Hair follicular keratinocyte (primary cell): ENCODE measurements around the gene CCAR1. TPM values are rescaled to one million over a fixed set of nuclear protein-coding genes. Genes with fewer than 3 reads are reported as not detected.

Source experiments
- total RNA-seq: library from RNA; depleted of rRNA; stranded (reverse); fragments of >200 nt; gene quantifications from 2 replicates; pipeline ENCODE4 v1.2.3, GENCODE V29; 2015

The CCAR1 gene
- total RNA-seq, result 25.0 and 29.0 TPM in 2 replicates

DNA sequence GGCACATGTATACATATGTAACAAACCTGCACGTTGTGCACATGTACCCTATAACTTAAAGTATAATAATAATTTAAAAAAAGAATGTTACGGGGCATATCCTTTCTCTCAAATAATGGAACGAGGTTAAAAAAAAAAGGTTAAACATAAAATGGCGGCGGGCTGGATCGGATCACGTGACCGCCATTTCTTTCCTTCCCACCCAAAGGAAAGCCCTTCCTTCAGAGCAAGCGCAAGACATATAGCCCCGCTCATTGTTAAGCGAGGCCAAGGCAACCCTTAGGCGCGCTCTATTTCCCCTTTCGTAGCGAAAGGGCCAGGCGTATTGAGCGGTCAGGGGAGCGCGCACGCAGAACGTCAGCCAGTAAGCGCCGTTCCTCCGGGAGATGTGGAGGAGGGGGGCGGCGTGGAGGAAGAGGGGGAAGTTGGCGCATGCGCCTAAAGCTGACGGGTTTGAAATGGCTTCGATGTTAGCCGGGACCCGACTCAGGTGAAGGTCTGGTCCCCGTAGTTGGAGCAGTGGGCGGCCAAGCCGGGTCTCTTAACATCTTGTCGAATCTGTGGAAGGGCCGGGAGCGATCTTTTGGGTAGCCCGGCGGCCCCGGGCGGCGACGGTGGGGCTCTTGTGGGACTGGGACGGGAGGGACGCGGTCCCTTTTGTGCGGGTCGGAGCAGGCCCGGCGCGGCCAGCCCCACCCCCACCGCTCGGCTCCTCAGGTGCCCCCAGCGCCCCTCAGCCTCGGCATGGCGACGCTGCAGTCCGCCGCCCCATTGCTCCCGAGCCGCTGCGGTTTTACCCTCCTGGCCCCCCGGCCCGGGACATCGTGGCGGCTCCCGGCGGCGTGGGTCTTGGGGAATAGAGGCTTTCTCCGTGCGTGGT is at the start of gene CCAR1:
Gene CCAR1, plus strand, starts transcription at position 447 of the 880 bp plus-strand sequence. CDS start 1,266 bp downstream, outside the sequence.

GRCh38 chr10:68826764-68827591 is 105.9 kb downstream of the CCAR1 start, which contains the start of gene STOX1:
TSS of gene STOX1 (plus strand) at chr10:68827531. CDS start at chr10:68827624, 93 bp downstream.

Other genes with a start within 250 kb of the CCAR1 start
- 6.3 and 12.2 TPM in 2 replicates for gene DNA2, start 249.3 kb upstream of the CCAR1 start, total RNA-seq
- 7.3 and 9.6 TPM in 2 replicates for gene SLC25A16, start 193.7 kb upstream of the CCAR1 start, total RNA-seq
- gene TET1, start 160.9 kb upstream of the CCAR1 start, total RNA-seq, result 0.04 and 0.16 TPM in 2 replicates
- gene STOX1, start 106.3 kb downstream of the CCAR1 start, total RNA-seq, result not detected in 2 replicates
- gene DDX50, start 180.1 kb downstream of the CCAR1 start, total RNA-seq, result 40.9 and 41.7 TPM in 2 replicates
- gene DDX21, start 234.9 kb downstream of the CCAR1 start, total RNA-seq, result 83.7 and 120 TPM in 2 replicates